H9 (cell line): ENCODE results near the gene CLIP4. TPM values are rescaled to one million over a fixed set of nuclear protein-coding genes. Genes with fewer than 3 reads are reported as not detected.

Experiments
- DNase-seq: peaks from one replicate; pipeline ENCODE4 v3.0.0-alpha.2; 2017
- H2AFZ ChIP-seq: one replicate; pipeline ENCODE4 v1.6.1; 2013; ENCODE audit warnings: mild to moderate bottlenecking, low read length, control low read depth, moderate library complexity
- H2AK5ac ChIP-seq: 2 replicates; pipeline ENCODE4 v1.6.1; 2013; ENCODE audit warnings: low read length, control low read depth, mixed read lengths; ENCODE audit not compliant: insufficient read length
- H2BK120ac ChIP-seq: one replicate; pipeline ENCODE4 v1.6.1; 2013; ENCODE audit warnings: low read depth, mild to moderate bottlenecking, low read length, control low read depth, inconsistent platforms; ENCODE audit not compliant: poor library complexity, severe bottlenecking
- H2BK12ac ChIP-seq: 2 replicates; pipeline ENCODE4 v1.6.1; 2013; ENCODE audit warnings: low read length, control low read depth, mixed read lengths, low read depth; ENCODE audit not compliant: insufficient read length
- H2BK15ac ChIP-seq: 2 replicates; pipeline ENCODE4 v1.6.1; 2013; ENCODE audit warnings: low read depth, low read length, control low read depth
- H2BK20ac ChIP-seq: one replicate; pipeline ENCODE4 v1.6.1; 2013; ENCODE audit warnings: low read depth, mild to moderate bottlenecking, low read length, control low read depth, inconsistent platforms; ENCODE audit not compliant: poor library complexity, severe bottlenecking
- H2BK5ac ChIP-seq: 2 replicates; pipeline ENCODE4 v1.6.1; 2013; ENCODE audit warnings: low read length, control low read depth, mixed read lengths; ENCODE audit not compliant: insufficient read length
- H3K14ac ChIP-seq: 2 replicates; pipeline ENCODE4 v1.6.1; 2013; ENCODE audit warnings: low read length, control low read depth; ENCODE audit not compliant: insufficient read depth
- H3K18ac ChIP-seq: 2 replicates; pipeline ENCODE4 v1.6.1; 2013; ENCODE audit warnings: low read depth, mild to moderate bottlenecking, mixed read lengths, low read length, control low read depth; ENCODE audit not compliant: insufficient read length
- H3K23ac ChIP-seq: 2 replicates; pipeline ENCODE4 v1.6.1; 2013; ENCODE audit warnings: low read length, control low read depth, mixed read lengths, low read depth; ENCODE audit not compliant: insufficient read length
- H3K23me2 ChIP-seq: 2 replicates; pipeline ENCODE4 v1.6.1; 2013; ENCODE audit warnings: low read depth, mild to moderate bottlenecking, mixed read lengths, low read length, control low read depth; ENCODE audit not compliant: insufficient read length, poor library complexity, severe bottlenecking
- H3K27ac ChIP-seq: 2 replicates; pipeline ENCODE4 v1.5.1; 2013; ENCODE audit warnings: low read length, control low read depth, mixed read lengths, low read depth; ENCODE audit not compliant: insufficient read length
- H3K27me3 ChIP-seq: 2 replicates; pipeline ENCODE4 v1.6.1; 2013; ENCODE audit warnings: low read length, control low read depth, inconsistent platforms; ENCODE audit not compliant: insufficient read depth
- H3K4ac ChIP-seq: 2 replicates; pipeline ENCODE4 v1.6.1; 2013; ENCODE audit warnings: low read depth, mild to moderate bottlenecking, control low read depth, inconsistent platforms, low read length, moderate library complexity
- H3K4me1 ChIP-seq: 2 replicates; pipeline ENCODE4 v1.6.1; 2013; ENCODE audit warnings: low read length, control low read depth, inconsistent platforms; ENCODE audit not compliant: insufficient read depth
- H3K4me2 ChIP-seq: 2 replicates; pipeline ENCODE4 v1.6.1; 2013; ENCODE audit warnings: low read length, control low read depth, mixed read lengths; ENCODE audit not compliant: insufficient read length, insufficient read depth
- H3K56ac ChIP-seq: 2 replicates; pipeline ENCODE4 v1.6.1; 2013; ENCODE audit warnings: low read depth, mild to moderate bottlenecking, mixed read lengths, low read length, control low read depth; ENCODE audit not compliant: insufficient read length
- H3K79me1 ChIP-seq: 2 replicates; pipeline ENCODE4 v1.6.1; 2013; ENCODE audit warnings: low read depth, mild to moderate bottlenecking, moderate library complexity, low read length, control low read depth, inconsistent platforms; ENCODE audit not compliant: insufficient read depth, poor library complexity, severe bottlenecking
- H3K79me2 ChIP-seq: 2 replicates; pipeline ENCODE4 v1.6.1; 2013; ENCODE audit warnings: low read length, control low read depth, inconsistent platforms; ENCODE audit not compliant: insufficient read depth
- H3K9ac ChIP-seq: 2 replicates; pipeline ENCODE4 v1.6.1; 2013; ENCODE audit warnings: low read length, control low read depth, mixed read lengths; ENCODE audit not compliant: insufficient read length; ENCODE audit errors: extremely low read depth
- H3K9me3 ChIP-seq: one replicate; pipeline ENCODE4 v1.6.1; 2013; ENCODE audit warnings: low read depth, low read length, inconsistent platforms; ENCODE audit not compliant: control insufficient read depth
- H3T11ph ChIP-seq: one replicate; pipeline ENCODE4 v1.6.1; 2013; ENCODE audit warnings: mild to moderate bottlenecking, low read length, control low read depth, inconsistent platforms
- H4K20me1 ChIP-seq: one replicate; pipeline ENCODE4 v1.6.1; 2013; ENCODE audit not compliant: control insufficient read depth, insufficient read length, insufficient read depth
- H4K5ac ChIP-seq: 2 replicates; pipeline ENCODE4 v1.6.1; 2013; ENCODE audit warnings: low read depth, mild to moderate bottlenecking, mixed read lengths, low read length, control low read depth; ENCODE audit not compliant: insufficient read length
- H4K8ac ChIP-seq: replicated peaks from 2 replicates; pipeline ENCODE4 v1.6.1; 2013; ENCODE audit warnings: low read length, control low read depth, mixed read lengths, low read depth; ENCODE audit not compliant: insufficient read length
- H4K91ac ChIP-seq: 2 replicates; pipeline ENCODE4 v1.6.1; 2013; ENCODE audit warnings: low read depth, mild to moderate bottlenecking, moderate library complexity, mixed read lengths, low read length, control low read depth; ENCODE audit not compliant: insufficient read length
- H3K27ac Mint-ChIP-seq, 3 experiments: 2 replicates in 2 of 3; 3 replicates in 1 of 3; pipeline ENCODE4 v1.8.0; 2020 to 2021; ENCODE audit warnings: mixed read lengths in 3 of 3, mild to moderate bottlenecking in 1 of 3, moderate library complexity in 1 of 3
- H3K27me3 Mint-ChIP-seq: 2 replicates; pipeline ENCODE4 v1.8.0; 2021; ENCODE audit warnings: low read depth, mild to moderate bottlenecking, moderate library complexity, mixed read lengths
- H3K36me3 Mint-ChIP-seq, 3 experiments: 2 replicates in 2 of 3; 3 replicates in 1 of 3; pipeline ENCODE4 v1.8.0; 2020 to 2021; ENCODE audit warnings: low read depth in 3 of 3, mixed read lengths in 3 of 3; ENCODE audit not compliant: insufficient read depth in 1 of 3
- H3K4me1 Mint-ChIP-seq, 2 experiments: 2 replicates each; pipeline ENCODE4 v1.8.0; 2020; ENCODE audit warnings: mixed read lengths in 2 of 2
- H3K4me3 Mint-ChIP-seq, 2 experiments: 2 replicates in 1 of 2; 3 replicates in 1 of 2; pipeline ENCODE4 v1.8.0; 2020 to 2021; ENCODE audit warnings: mild to moderate bottlenecking in 2 of 2, mixed read lengths in 2 of 2, moderate library complexity in 1 of 2
- H3K9me3 Mint-ChIP-seq, 2 experiments: 2 replicates in 1 of 2; 3 replicates in 1 of 2; pipeline ENCODE4 v1.8.0; 2020; ENCODE audit warnings: mild to moderate bottlenecking in 2 of 2, mixed read lengths in 2 of 2, moderate library complexity in 1 of 2
- WGBS: extraction: QIAGEN DNeasy Blood & Tissue Kit; methylation state at CpG from one replicate; pipeline ENCODE4 v1.1.7; 2013; ENCODE audit warnings: missing lambda C conversion rate, low lambda C conversion rate, mixed read lengths; ENCODE audit not compliant: insufficient read length; ENCODE audit errors: extremely low coverage; 5-methylcytosine and 5-hydroxymethylcytosine counted together
- total RNA-seq: library from RNA; stranded (reverse); gene quantifications from 2 replicates; pipeline ENCODE4 v1.2.1, GENCODE V29; 2021
- TF ChIP-seq, protein P1 (sequence below): fragments of 200-600 bp; sonication (generic); conservative IDR thresholded peaks from 3 replicates; pipeline ENCODE4 v1.8.0; 2021; ENCODE audit warnings: antibody characterized with exemption, mild to moderate bottlenecking

Gene CLIP4
- total RNA-seq, 1 experiment from 2014 or later, result 0.66 TPM

DNA sequence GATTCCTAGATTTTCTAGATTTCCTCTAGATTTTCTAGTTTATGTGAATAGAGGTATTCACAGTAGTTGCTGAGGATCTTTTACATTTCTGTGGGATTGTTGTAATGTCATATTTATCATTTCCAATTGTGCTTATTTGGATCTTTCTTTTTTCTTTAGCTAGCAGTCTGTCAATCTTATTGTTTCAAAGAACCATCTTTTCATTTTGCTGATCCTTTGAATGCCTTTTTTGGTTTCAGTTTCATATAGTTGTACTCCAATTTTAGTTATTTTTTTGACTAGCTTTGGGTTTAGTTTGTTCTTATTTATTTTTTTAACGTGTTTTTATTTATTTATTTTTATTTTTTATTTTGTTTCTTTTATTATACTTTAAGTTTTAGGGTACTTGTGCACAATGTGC is 24.5 kb downstream of the CLIP4 start:
- Histone ChIP-seq H2BK20ac (no peak overlapping the region), H3K18ac (no peak overlapping the region), H4K20me1 (no peaks in the 10 kb centered on the region), H2BK5ac (no peak overlapping the region), H3K4ac (no peak overlapping the region), H3T11ph (no peak overlapping the region), H3K56ac (no peak overlapping the region), H3K27ac (no peak overlapping the region), H4K8ac (no peak overlapping the region), H3K9me3 (no peaks in the 10 kb centered on the region), H3K9ac (no peak overlapping the region), H2BK15ac (no peak overlapping the region), H3K4me2 (no peak overlapping the region), H4K5ac (no peak overlapping the region), H2AFZ (no peak overlapping the region), H3K4me1 (no peaks in the 10 kb centered on the region), H3K23me2 (no peaks in the 10 kb centered on the region), H3K23ac (no peak overlapping the region), H4K91ac (no peak overlapping the region), H3K14ac (no peak overlapping the region), H2BK120ac (no peak overlapping the region), H3K27me3 (no peaks in the 10 kb centered on the region), H3K79me2 (no peaks in the 10 kb centered on the region), H2BK12ac (no peak overlapping the region), H2AK5ac (no peak overlapping the region), H3K79me1 (no peaks in the 10 kb centered on the region)
- TF ChIP-seq, protein P1, sequence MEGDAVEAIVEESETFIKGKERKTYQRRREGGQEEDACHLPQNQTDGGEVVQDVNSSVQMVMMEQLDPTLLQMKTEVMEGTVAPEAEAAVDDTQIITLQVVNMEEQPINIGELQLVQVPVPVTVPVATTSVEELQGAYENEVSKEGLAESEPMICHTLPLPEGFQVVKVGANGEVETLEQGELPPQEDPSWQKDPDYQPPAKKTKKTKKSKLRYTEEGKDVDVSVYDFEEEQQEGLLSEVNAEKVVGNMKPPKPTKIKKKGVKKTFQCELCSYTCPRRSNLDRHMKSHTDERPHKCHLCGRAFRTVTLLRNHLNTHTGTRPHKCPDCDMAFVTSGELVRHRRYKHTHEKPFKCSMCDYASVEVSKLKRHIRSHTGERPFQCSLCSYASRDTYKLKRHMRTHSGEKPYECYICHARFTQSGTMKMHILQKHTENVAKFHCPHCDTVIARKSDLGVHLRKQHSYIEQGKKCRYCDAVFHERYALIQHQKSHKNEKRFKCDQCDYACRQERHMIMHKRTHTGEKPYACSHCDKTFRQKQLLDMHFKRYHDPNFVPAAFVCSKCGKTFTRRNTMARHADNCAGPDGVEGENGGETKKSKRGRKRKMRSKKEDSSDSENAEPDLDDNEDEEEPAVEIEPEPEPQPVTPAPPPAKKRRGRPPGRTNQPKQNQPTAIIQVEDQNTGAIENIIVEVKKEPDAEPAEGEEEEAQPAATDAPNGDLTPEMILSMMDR, result no peak
- H3K4me3 Mint-ChIP-seq, result no peak overlapping the region
- no peaks in the 10 kb centered on the region for H3K4me1 Mint-ChIP-seq
- peaks cover 1% of the 10 kb centered on the region; the same call in 1 of the 2 replicates for H3K27me3 Mint-ChIP-seq
- peaks cover 9 to 11% of the 10 kb centered on the region in 2 experiments; a peak in 4 of 5 replicates for H3K9me3 Mint-ChIP-seq
- H3K36me3 Mint-ChIP-seq, result peaks cover 0 to 7% (median 0%) of the 10 kb centered on the region in 3 experiments; a peak in 1 of 7 replicates
- H3K27ac Mint-ChIP-seq, result no peak overlapping the region
- no CpG with 5 or more reads among the region's 1 CpG for WGBS
- DNase-seq, result no peak
